Small intestine (tissue), 7 donors: ENCODE results near the gene PCBP3. TPM values are rescaled to one million over a fixed set of nuclear protein-coding genes. Genes with fewer than 3 reads are reported as not detected.

Experiments used
- DNase-seq, 2 donors: peaks; one replicate each; pipeline versions ENCODE4 v3.0.0 to v3.0.0-alpha.2; 2013
- FAIRE-seq: peaks from 2 replicates; lab custom pipeline; 2012; peaks lifted over from hg19 to GRCh38; lab: Jason Lieb, UNC
- H3K27ac ChIP-seq, 3 donors: one replicate each; pipeline ENCODE4 v1.5.1; 2013; ENCODE audit warnings: low read length in 2 of 3, mild to moderate bottlenecking in 2 of 3, control low read depth in 1 of 3, inconsistent platforms in 1 of 3, low read depth in 1 of 3, moderate library complexity in 1 of 3
- H3K27me3 ChIP-seq, 3 donors: one replicate each; pipeline ENCODE4 v1.6.1; 2013; ENCODE audit warnings: low read length in 3 of 3, inconsistent platforms in 1 of 3; ENCODE audit not compliant: control insufficient read depth in 3 of 3, insufficient read depth in 3 of 3
- H3K36me3 ChIP-seq, 3 donors: one replicate each; pipeline ENCODE4 v1.6.1; 2013; ENCODE audit warnings: low read length in 3 of 3, inconsistent platforms in 1 of 3, low read depth in 1 of 3, mild to moderate bottlenecking in 1 of 3, moderate library complexity in 1 of 3; ENCODE audit not compliant: control insufficient read depth in 3 of 3, insufficient read depth in 2 of 3
- H3K4me1 ChIP-seq, 3 donors: one replicate each; pipeline ENCODE4 v1.6.1; 2013; ENCODE audit warnings: low read length in 2 of 3, inconsistent platforms in 1 of 3, low read depth in 1 of 3, mild to moderate bottlenecking in 1 of 3, moderate library complexity in 1 of 3; ENCODE audit not compliant: control insufficient read depth in 3 of 3, insufficient read depth in 2 of 3
- H3K4me3 ChIP-seq, 3 donors: one replicate each; pipeline ENCODE4 v1.5.1; 2013; ENCODE audit warnings: low read length in 3 of 3, control low read depth in 1 of 3, inconsistent platforms in 1 of 3, low read depth in 1 of 3, mild to moderate bottlenecking in 1 of 3, moderate library complexity in 1 of 3
- H3K9me3 ChIP-seq, 2 donors: one replicate each; pipeline ENCODE4 v1.6.1; 2013; ENCODE audit warnings: low read depth in 1 of 2, low read length in 1 of 2; ENCODE audit not compliant: control insufficient read depth in 2 of 2, insufficient read depth in 1 of 2
- WGBS, 3 donors: extraction: QIAGEN DNeasy Blood & Tissue Kit; methylation state at CpG; one replicate each; pipeline ENCODE4 v1.1.7; 2013; 5-methylcytosine and 5-hydroxymethylcytosine counted together
- polyA plus RNA-seq, 4 donors: library from polyadenylated mRNA; stranded (reverse) in 3 of 4; unstranded in 1 of 4; fragments of 200-250 nt in 3 of 4; fragments of 120-200 nt in 1 of 4; gene quantifications; one replicate each; pipeline versions ENCODE4 v1.2.1 to v1.2.3, GENCODE V29; 2013
- donor health status: healthy with polysubstance abuse.
- donor health status: control.
- donor health status: control.
- donor health status: Bipolar disorder and iron deficiency.
- donor health status: healthy.

Gene PCBP3
- polyA plus RNA-seq, 4 donors = 0.81 to 8.2 (median 1.0) TPM; not detected in 1

GRCh38 chr21:45866551-45866950, 223.0 kb downstream of the PCBP3 start:
- Histone ChIP-seq H3K4me3 (no peak overlapping the region), H3K27me3 (no peaks in the 10 kb centered on the region), H3K4me1 (no peaks in the 10 kb centered on the region), H3K9me3 (no peaks in the 10 kb centered on the region), H3K27ac (no peak overlapping the region), H3K36me3 (no peaks in the 10 kb centered on the region)
- FAIRE-seq = no peak
- DNase-seq = no peak
- WGBS, 3 donors = 51 to 74% (median 67%) methylated on average over 11 of the region's 11 CpGs

- Histone ChIP-seq H3K9me3 (no peaks in the 10 kb centered on the region), H3K36me3 (no peaks in the 10 kb centered on the region), H3K4me1 (no peaks in the 10 kb centered on the region), H3K4me3 (no peak overlapping the region), H3K27ac (no peak overlapping the region), H3K27me3 (no peaks in the 10 kb centered on the region)
- 89 to 93% (median 90%) methylated on average over 43 of the region's 43 CpGs for WGBS, 3 donors
- FAIRE-seq (no peak), DNase-seq (no peak)
Observed at GRCh38 chr21:45867041-45867666, 223.6 kb downstream of the PCBP3 start.

GRCh38 chr21:45867671-45868081, 224.2 kb downstream of the PCBP3 start:
- Histone ChIP-seq H3K9me3 (no peaks in the 10 kb centered on the region), H3K4me1 (no peaks in the 10 kb centered on the region), H3K36me3 (no peaks in the 10 kb centered on the region), H3K27ac (no peak overlapping the region), H3K4me3 (no peak overlapping the region), H3K27me3 (no peaks in the 10 kb centered on the region)
- FAIRE-seq (no peak), DNase-seq (no peak)
- WGBS, 3 donors = 85 to 95% (median 91%) methylated on average over 22 of the region's 22 CpGs

- 75 to 84% (median 83%) methylated on average over 17 of the region's 17 CpGs for WGBS, 3 donors
- Histone ChIP-seq H3K36me3 (no peaks in the 10 kb centered on the region), H3K4me3 (no peak overlapping the region), H3K27ac (no peak overlapping the region), H3K9me3 (no peaks in the 10 kb centered on the region), H3K27me3 (no peaks in the 10 kb centered on the region), H3K4me1 (no peaks in the 10 kb centered on the region)
- FAIRE-seq (no peak), DNase-seq (no peak)
Observed at GRCh38 chr21:45868086-45868485, 224.6 kb downstream of the PCBP3 start.

- DNase-seq (no peak), FAIRE-seq (no peak)
Observed at GRCh38 chr21:45868488-45868887, 225.0 kb downstream of the PCBP3 start.

GRCh38 chr21:45869121-45870007, 225.8 kb downstream of the PCBP3 start:
- Histone ChIP-seq H3K4me3 (no peak overlapping the region), H3K27ac (no peak overlapping the region), H3K36me3 (no peaks in the 10 kb centered on the region), H3K9me3 (no peaks in the 10 kb centered on the region), H3K4me1 (no peaks in the 10 kb centered on the region), H3K27me3 (no peaks in the 10 kb centered on the region)
- 75 to 83% (median 76%) methylated on average over 22 to 24 of the region's 24 CpGs for WGBS, 3 donors
- no peak for DNase-seq
- no peak for FAIRE-seq

More at GRCh38 chr21:45868488-45868887, 225.0 kb downstream of the PCBP3 start:
- no peak overlapping the region for H3K4me3 ChIP-seq
- no peaks in the 10 kb centered on the region for H3K27me3 ChIP-seq
- no peaks in the 10 kb centered on the region for H3K9me3 ChIP-seq
- no peaks in the 10 kb centered on the region for H3K36me3 ChIP-seq
- 84 to 87% (median 85%) methylated on average over 22 of the region's 22 CpGs for WGBS, 3 donors
- no peak overlapping the region for H3K27ac ChIP-seq
- no peaks in the 10 kb centered on the region for H3K4me1 ChIP-seq

- H3K4me3 ChIP-seq = no peak overlapping the region
Observed at GRCh38 chr21:45870421-45870820, 226.9 kb downstream of the PCBP3 start.

GRCh38 chr21:45870851-45871615, 227.5 kb downstream of the PCBP3 start:
- DNase-seq = no peak
- peaks cover 0 to 3% (median 0%) of the 10 kb centered on the region in 3 donors for H3K4me1 ChIP-seq
- FAIRE-seq = no peak

More at GRCh38 chr21:45870421-45870820, 226.9 kb downstream of the PCBP3 start:
- Histone ChIP-seq H3K27me3 (no peaks in the 10 kb centered on the region), H3K4me1 (peaks cover 0 to 3% (median 0%) of the 10 kb centered on the region in 3 donors), H3K27ac (no peak overlapping the region), H3K36me3 (no peaks in the 10 kb centered on the region), H3K9me3 (no peaks in the 10 kb centered on the region)
- FAIRE-seq (no peak), DNase-seq (no peak)
- 80 to 86% (median 83%) methylated on average over 11 to 12 of the region's 12 CpGs for WGBS, 3 donors

More at GRCh38 chr21:45870851-45871615, 227.5 kb downstream of the PCBP3 start:
- no peaks in the 10 kb centered on the region for H3K9me3 ChIP-seq
- no peak overlapping the region for H3K4me3 ChIP-seq
- no peak overlapping the region for H3K27ac ChIP-seq
- no peaks in the 10 kb centered on the region for H3K27me3 ChIP-seq
- 80 to 84% (median 83%) methylated on average over 12 to 17 of the region's 17 CpGs for WGBS, 3 donors
- no peaks in the 10 kb centered on the region for H3K36me3 ChIP-seq
